Activated B cell treated with CpG ODN at 0.5 μM for 24 hours (primary cell): Measurements from ENCODE around the gene SLC26A11. TPM values are rescaled to one million over a fixed set of nuclear protein-coding genes. Genes with fewer than 3 reads are reported as not detected.
A peak's percentile ranks its signal among the peaks of the same experiment; 100 is the strongest.
"Not testable (repeated sequence)": the region's sequence is repeated elsewhere in the genome, so short reads cannot be mapped to it uniquely, and the experiment has no call there.

Source experiments
- ATAC-seq: fragments of 200-7000 bp; cut with Tn5 transposase; one replicate; pipeline ENCODE4 v1.10.0; 2021; ENCODE audit warnings: low read depth, mild to moderate bottlenecking, moderate library complexity
- CTCF ChIA-PET: fragments of 350-600 bp; sonication (Branson Sonifier 250); formaldehyde crosslinking; loops from one replicate; lab custom pipeline; 2021; ENCODE audit warnings: antibody characterized with exemption; lab: Charles Lee
- POLR2A ChIA-PET: fragments of 350-600 bp; sonication (Branson Sonifier 250); formaldehyde crosslinking; loops from one replicate; lab custom pipeline; 2021; ENCODE audit warnings: antibody characterized with exemption; lab: Charles Lee
- DNase-seq: peaks from one replicate; pipeline ENCODE4 v3.0.0; 2022
- H3K27ac Mint-ChIP-seq: one replicate; pipeline ENCODE4 v1.8.0; 2020; ENCODE audit warnings: mixed read lengths
- H3K27me3 Mint-ChIP-seq: one replicate; pipeline ENCODE4 v1.8.0; 2021; ENCODE audit warnings: mixed read lengths
- H3K36me3 Mint-ChIP-seq: one replicate; pipeline ENCODE4 v1.8.0; 2021; ENCODE audit warnings: low read depth, mixed read lengths
- H3K4me1 Mint-ChIP-seq: one replicate; pipeline ENCODE4 v1.8.0; 2021; ENCODE audit warnings: mixed read lengths
- H3K4me3 Mint-ChIP-seq: one replicate; pipeline ENCODE4 v1.8.0; 2020; ENCODE audit warnings: mild to moderate bottlenecking, mixed read lengths
- H3K9me3 Mint-ChIP-seq: one replicate; pipeline ENCODE4 v1.8.0; 2020; ENCODE audit warnings: mixed read lengths
- intact Hi-C: fragments of 100-400 bp; cut with micrococcal nuclease; formaldehyde crosslinking; loops from one replicate; pipeline ENCODE4 v1.15.1; 2024
- total RNA-seq: library from RNA; stranded (reverse); gene quantifications from 2 replicates; pipeline ENCODE4 v1.2.3, GENCODE V29; 2022
- TF ChIP-seq, protein P1 (sequence below): fragments of 200-600 bp; IDR thresholded peaks from one replicate; pipeline ENCODE4 v1.8.0; 2022; ENCODE audit warnings: antibody characterized with exemption, mild to moderate bottlenecking

SLC26A11 gene
- total RNA-seq, 1 donor from 2014 or later, result 8.4 TPM

DNA sequence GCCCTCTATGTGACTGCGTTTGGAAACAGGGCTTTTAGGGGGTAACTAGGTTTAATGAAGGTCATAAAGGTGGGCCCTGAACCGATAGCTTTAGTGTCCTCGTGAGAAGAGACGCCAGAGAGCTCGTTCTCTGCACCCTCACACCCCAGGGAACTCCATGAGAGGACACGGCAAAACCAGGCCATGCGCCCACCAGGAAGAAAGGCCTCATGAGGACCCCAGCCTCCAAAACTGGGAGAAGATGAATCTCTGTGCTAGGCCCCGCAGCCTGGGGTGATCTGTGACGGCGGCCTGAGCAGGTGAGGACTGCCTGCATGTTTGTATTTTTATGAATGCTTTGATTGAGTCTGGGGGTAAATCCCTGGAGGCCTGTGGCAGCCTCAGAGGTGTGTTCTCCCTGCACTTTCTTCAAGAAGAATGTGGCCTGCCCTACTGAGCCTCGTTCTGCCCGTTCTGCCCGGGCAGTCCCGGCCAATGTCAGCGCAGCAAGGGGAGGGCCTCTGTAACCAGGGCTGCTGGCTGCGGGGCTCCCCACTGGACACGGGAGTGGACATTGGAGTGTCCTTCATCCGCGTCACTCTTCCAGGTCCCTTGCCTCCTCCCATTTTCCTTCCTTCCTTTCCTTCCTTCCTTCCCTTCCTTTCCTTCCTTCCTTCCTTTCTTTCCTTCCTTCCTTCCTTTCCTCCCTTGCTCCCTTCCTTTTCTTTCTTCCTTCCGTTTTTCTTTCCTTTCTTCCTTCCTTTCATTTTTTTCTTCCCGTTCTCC, 33.6 kb downstream of the SLC26A11 start:
- Mint-ChIP-seq H3K36me3 (no peaks in the 10 kb centered on the region), H3K4me3 (no peak overlapping the region), H3K27ac (peak overlapping the region; percentile 67), H3K9me3 (no peaks in the 10 kb centered on the region), H3K4me1 (peaks cover 32% of the 10 kb centered on the region), H3K27me3 (no peaks in the 10 kb centered on the region)
- no peak for ATAC-seq
- POLR2A ChIA-PET, result interaction anchor here (1.0 kb wide), 1 partner anchor 108 kb away, joined by 3 read pairs; no protein-coding TSS in a partner anchor
- intact Hi-C loops, result loop anchor here (1.0 to 10.0 kb wide), 4 partner anchors 9 to 249 kb away; no protein-coding TSS in a partner anchor
- TF ChIP-seq, protein P1, sequence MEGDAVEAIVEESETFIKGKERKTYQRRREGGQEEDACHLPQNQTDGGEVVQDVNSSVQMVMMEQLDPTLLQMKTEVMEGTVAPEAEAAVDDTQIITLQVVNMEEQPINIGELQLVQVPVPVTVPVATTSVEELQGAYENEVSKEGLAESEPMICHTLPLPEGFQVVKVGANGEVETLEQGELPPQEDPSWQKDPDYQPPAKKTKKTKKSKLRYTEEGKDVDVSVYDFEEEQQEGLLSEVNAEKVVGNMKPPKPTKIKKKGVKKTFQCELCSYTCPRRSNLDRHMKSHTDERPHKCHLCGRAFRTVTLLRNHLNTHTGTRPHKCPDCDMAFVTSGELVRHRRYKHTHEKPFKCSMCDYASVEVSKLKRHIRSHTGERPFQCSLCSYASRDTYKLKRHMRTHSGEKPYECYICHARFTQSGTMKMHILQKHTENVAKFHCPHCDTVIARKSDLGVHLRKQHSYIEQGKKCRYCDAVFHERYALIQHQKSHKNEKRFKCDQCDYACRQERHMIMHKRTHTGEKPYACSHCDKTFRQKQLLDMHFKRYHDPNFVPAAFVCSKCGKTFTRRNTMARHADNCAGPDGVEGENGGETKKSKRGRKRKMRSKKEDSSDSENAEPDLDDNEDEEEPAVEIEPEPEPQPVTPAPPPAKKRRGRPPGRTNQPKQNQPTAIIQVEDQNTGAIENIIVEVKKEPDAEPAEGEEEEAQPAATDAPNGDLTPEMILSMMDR, result no peak
- DNase-seq, result no peak
- CTCF ChIA-PET, result interaction anchor here (0.7 to 4.0 kb wide), 3 partner anchors 34 to 67 kb away, joined by 3 to 37 read pairs (median 3); no protein-coding TSS in a partner anchor

DNA sequence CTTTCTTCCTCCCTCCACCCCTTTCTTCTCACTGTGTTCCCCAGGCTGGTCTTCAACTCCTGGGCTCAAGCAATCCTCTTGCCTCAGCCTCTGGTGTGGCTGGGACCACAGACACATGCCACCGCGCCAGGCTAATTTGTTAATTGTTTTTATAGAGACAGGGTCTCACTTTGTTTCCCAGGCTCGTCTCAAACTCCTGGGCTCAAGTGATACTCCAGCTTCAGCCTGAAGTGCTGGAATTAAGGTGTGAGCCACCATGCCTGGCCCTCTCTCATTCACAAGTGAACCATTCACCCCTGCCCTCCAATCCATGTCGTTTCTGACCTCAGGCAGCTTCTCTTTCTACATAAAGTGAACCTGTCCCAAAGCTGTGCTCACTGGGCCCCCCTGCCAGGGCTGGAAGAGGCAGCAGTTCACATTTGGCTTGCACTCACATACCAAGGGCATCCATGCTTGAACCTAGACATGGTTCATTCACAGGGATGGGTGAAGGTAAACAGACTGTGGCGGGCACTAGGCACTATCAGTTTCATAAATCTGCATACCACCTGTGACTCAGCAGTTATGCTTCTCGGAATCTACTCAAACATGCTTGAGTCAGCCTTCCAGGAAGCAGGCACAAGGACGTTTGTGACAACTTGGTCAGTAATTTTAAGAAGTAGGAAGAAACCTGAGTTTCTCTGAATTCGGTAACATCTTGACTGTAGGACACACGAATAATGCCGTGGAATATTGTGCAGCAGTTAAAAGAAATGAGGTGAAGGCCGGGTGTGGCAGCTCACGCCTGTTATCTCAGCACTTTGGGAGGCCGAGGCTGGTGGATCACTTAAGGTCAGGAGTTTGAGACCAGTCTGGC, 34.4 kb downstream of the SLC26A11 start:
- DNase-seq (no peak), ATAC-seq (peak; percentile 74)
- H3K36me3 Mint-ChIP-seq, result no peaks in the 10 kb centered on the region
- H3K27me3 Mint-ChIP-seq, result no peaks in the 10 kb centered on the region
- intact Hi-C loops, result loop anchor here (1.0 to 10.0 kb wide), 2 partner anchors 9 to 250 kb away; no protein-coding TSS in a partner anchor
- TF ChIP-seq, protein P1, result no peak
- no peaks in the 10 kb centered on the region for H3K9me3 Mint-ChIP-seq
- ChIA-PET CTCF (interaction anchor here (4.0 kb wide), 1 partner anchor 58 kb away, joined by 37 read pairs; no protein-coding TSS in a partner anchor), POLR2A (interaction anchor here (0.7 to 1.0 kb wide), 3 partner anchors 9 to 1615 kb away, joined by 3 to 8 read pairs (median 3); no protein-coding TSS in a partner anchor)
- peak overlapping the region; percentile 67 for H3K27ac Mint-ChIP-seq
- peak overlapping the region; percentile 50 for H3K4me3 Mint-ChIP-seq
- H3K4me1 Mint-ChIP-seq, result peaks cover 40% of the 10 kb centered on the region

DNA sequence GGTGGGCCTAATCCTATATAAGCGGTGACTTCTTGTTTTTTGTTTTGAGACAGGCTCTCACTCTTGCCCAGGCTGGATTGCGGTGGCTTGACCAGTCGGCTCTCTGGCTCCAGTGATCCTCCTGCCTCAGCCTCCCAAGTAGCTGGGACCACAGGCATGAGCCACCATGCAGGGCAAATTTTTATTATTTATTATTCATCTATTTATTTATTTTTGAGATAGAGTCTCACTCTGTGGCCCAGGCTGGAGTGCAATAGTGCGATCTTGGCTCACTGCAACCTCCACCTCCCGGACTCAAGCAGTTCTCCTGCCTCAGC, 35.8 kb downstream of the SLC26A11 start:
- H3K36me3 Mint-ChIP-seq, result no peaks in the 10 kb centered on the region
- no peak overlapping the region for H3K4me3 Mint-ChIP-seq
- intact Hi-C loops, result loop anchor here (10.0 kb wide), 1 partner anchor 251 kb away; no protein-coding TSS in a partner anchor
- ATAC-seq (no peak), DNase-seq (no peak)
- peaks cover 44% of the 10 kb centered on the region for H3K4me1 Mint-ChIP-seq
- TF ChIP-seq, protein P1, result no peak
- POLR2A ChIA-PET, result interaction anchor here (1.2 kb wide), 1 partner anchor 79 kb away, joined by 4 read pairs; no protein-coding TSS in a partner anchor
- no peaks in the 10 kb centered on the region for H3K27me3 Mint-ChIP-seq
- no peaks in the 10 kb centered on the region for H3K9me3 Mint-ChIP-seq
- H3K27ac Mint-ChIP-seq, result no peak overlapping the region
- CTCF ChIA-PET, result no interaction called here

DNA sequence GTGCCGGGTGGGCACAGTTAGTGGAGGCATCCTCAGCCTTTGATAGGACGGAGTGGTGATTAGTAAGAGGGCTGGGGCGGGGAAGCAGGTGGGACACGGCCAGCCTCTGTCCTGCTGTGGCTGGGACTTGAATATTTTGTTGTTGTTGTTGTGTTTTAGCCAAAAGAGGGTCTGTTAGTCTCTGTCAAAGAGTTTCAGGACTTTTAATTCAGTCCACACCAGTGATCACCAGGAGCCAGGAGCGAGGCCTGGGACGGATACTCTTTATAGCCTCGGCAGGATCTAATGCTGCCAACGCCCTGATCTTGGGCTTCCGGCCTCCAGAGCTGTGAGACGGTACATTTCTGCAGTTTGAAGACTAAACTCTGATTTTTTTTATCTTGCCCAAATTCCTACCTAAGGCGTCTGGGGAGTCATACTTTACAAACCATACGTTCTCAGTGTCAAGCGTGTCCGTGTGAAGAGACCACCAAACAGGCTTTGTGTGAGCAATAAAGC, 37.5 kb downstream of the SLC26A11 start:
- Mint-ChIP-seq H3K4me1 (peaks cover 57% of the 10 kb centered on the region), H3K9me3 (no peaks in the 10 kb centered on the region), H3K27ac (peak overlapping the region; percentile 94), H3K36me3 (no peaks in the 10 kb centered on the region), H3K27me3 (no peaks in the 10 kb centered on the region), H3K4me3 (no peak overlapping the region)
- POLR2A ChIA-PET, result interaction anchor here (0.5 kb wide), 1 partner anchor 9 kb away, joined by 3 read pairs; no protein-coding TSS in a partner anchor
- no peak for DNase-seq
- no peak for ATAC-seq
- CTCF ChIA-PET, result no interaction called here
- TF ChIP-seq, protein P1, result no peak
- intact Hi-C loops, result loop anchor here (10.0 kb wide), 1 partner anchor 253 kb away; no protein-coding TSS in a partner anchor

DNA sequence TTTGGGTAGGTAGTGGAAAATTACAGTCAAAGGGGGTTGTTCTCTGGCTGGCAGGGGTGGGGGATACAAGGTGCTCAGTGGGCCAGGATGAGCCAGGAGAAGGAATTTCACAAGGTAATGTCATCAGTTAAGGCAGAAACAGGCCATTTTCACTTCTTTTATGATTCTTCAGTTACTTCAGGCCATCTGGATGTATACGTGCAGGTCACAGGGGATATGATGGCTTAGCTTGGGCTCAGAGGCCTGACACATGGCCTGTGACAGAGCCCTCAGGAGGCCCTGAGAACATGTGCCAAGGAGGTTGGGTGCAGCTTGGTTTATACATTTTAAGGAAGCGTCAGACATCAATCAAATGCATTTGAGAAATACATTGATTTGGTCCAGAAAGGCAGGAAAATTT, 38.1 kb downstream of the SLC26A11 start:
- H3K9me3 Mint-ChIP-seq, DNase-seq, CTCF ChIA-PET, H3K36me3 Mint-ChIP-seq, ATAC-seq, H3K27me3 Mint-ChIP-seq: not testable (repeated sequence)
- POLR2A ChIA-PET, result interaction anchor here (0.5 kb wide), 1 partner anchor 9 kb away, joined by 3 read pairs; no protein-coding TSS in a partner anchor
- Mint-ChIP-seq H3K4me3 (peak overlapping the region; percentile 52), H3K27ac (peak overlapping the region; percentile 94), H3K4me1 (peaks cover 59% of the 10 kb centered on the region)
- intact Hi-C loops, result loop anchor here (10.0 kb wide), 1 partner anchor 253 kb away; no protein-coding TSS in a partner anchor
